ENCODE measurements around the gene CHRD.

- TF ChIP-seq CTCF (IDR thresholded peaks at IDR 0.05) = no peak
- no peak for TF ChIP-seq POLR2A (IDR thresholded peaks at IDR 0.05)
- TF ChIP-seq POLR2AphosphoS5 (IDR thresholded peaks at IDR 0.05) = no peak
Measured at GRCh38 chr3:184389384-184389783, 9.5 kb downstream of the CHRD start.

All from gastroesophageal sphincter (tissue), 3 donors.